ENCODE results near the gene KATNAL1. TPM values are rescaled to one million over a fixed set of nuclear protein-coding genes. Genes with fewer than 3 reads are reported as not detected.

Gene KATNAL1
- total RNA-seq, 3 donors from 2014 or later (not counting 1 experiment from before 2014, with no cell fraction given): 15.0 to 22.8 (median 21.9) TPM

GRCh38 chr13:30204564-30204963 lies 102.8 kb downstream of the KATNAL1 start:
- Histone ChIP-seq H3K36me3 (ENCODE audit: control insufficient read depth, insufficient read depth, low read length) (peaks cover 2% of the 10 kb centered on the region), H3K9me3 (ENCODE audit: control insufficient read depth, insufficient read depth, low read length) (no peaks in the 10 kb centered on the region), H3K27ac (ENCODE audit: low read length) (no peak overlapping the region), H3K27me3 (ENCODE audit: control insufficient read depth, insufficient read depth, low read length) (no peaks in the 10 kb centered on the region), H3K4me1 (ENCODE audit: control insufficient read depth, insufficient read depth, low read length) (no peaks in the 10 kb centered on the region), H3K4me3 (ENCODE audit: low read length) (no peak overlapping the region)
- no peaks in the 10 kb centered on the region for H3K9me3 Mint-ChIP-seq
- 93% methylated on average over 2 of the region's 3 CpGs for WGBS (ENCODE audit: insufficient coverage)
- no peak overlapping the region for H3K27ac Mint-ChIP-seq
- H3K36me3 Mint-ChIP-seq: no peaks in the 10 kb centered on the region
- H3K4me1 Mint-ChIP-seq: no peaks in the 10 kb centered on the region
- intact Hi-C loops (cut with micrococcal nuclease): no loop called here
- DNase-seq: no peak
- H3K27me3 Mint-ChIP-seq (ENCODE audit: low read depth in 2 of 2): no peaks in the 10 kb centered on the region
- no peak overlapping the region for H3K4me3 Mint-ChIP-seq
- ATAC-seq: no peak
- TF ChIP-seq CTCF (IDR thresholded peaks at IDR 0.05): no peak

GRCh38 chr13:30196025-30196424 lies 111.3 kb downstream of the KATNAL1 start:
- TF ChIP-seq CTCF (IDR thresholded peaks at IDR 0.05): no peak
- 96% methylated on average over 3 of the region's 3 CpGs for WGBS (ENCODE audit: insufficient coverage)
- H3K27ac ChIP-seq (ENCODE audit: low read length): no peak overlapping the region
- DNase-seq (no peak), ATAC-seq (no peak)
- no peaks in the 10 kb centered on the region for H3K9me3 Mint-ChIP-seq
- no peaks in the 10 kb centered on the region for H3K4me1 ChIP-seq (ENCODE audit: control insufficient read depth, insufficient read depth, low read length)
- no peaks in the 10 kb centered on the region for H3K27me3 Mint-ChIP-seq (ENCODE audit: low read depth in 2 of 2)
- H3K4me1 Mint-ChIP-seq: no peaks in the 10 kb centered on the region
- no peaks in the 10 kb centered on the region for H3K36me3 ChIP-seq (ENCODE audit: control insufficient read depth, insufficient read depth, low read length)
- H3K27me3 ChIP-seq (ENCODE audit: control insufficient read depth, insufficient read depth, low read length): no peaks in the 10 kb centered on the region
- no peaks in the 10 kb centered on the region for H3K36me3 Mint-ChIP-seq
- intact Hi-C loops (cut with micrococcal nuclease): no loop called here
- H3K9me3 ChIP-seq (ENCODE audit: control insufficient read depth, insufficient read depth, low read length): no peaks in the 10 kb centered on the region
- no peak overlapping the region for H3K27ac Mint-ChIP-seq
- H3K4me3 Mint-ChIP-seq: no peak overlapping the region
- H3K4me3 ChIP-seq (ENCODE audit: low read length): no peak overlapping the region

- WGBS (ENCODE audit: insufficient coverage): 97% methylated on average over 7 of the region's 7 CpGs
- ATAC-seq: no peak
- H3K27me3 ChIP-seq (ENCODE audit: control insufficient read depth, insufficient read depth, low read length): no peaks in the 10 kb centered on the region
These were observed 112.4 kb downstream of the KATNAL1 start for GRCh38 chr13:30194906-30195305.

More at GRCh38 chr13:30194906-30195305, 112.4 kb downstream of the KATNAL1 start:
- H3K27ac Mint-ChIP-seq: no peak overlapping the region
- no peak overlapping the region for H3K4me3 ChIP-seq (ENCODE audit: low read length)
- intact Hi-C loops (cut with micrococcal nuclease): no loop called here
- no peaks in the 10 kb centered on the region for H3K4me1 ChIP-seq (ENCODE audit: control insufficient read depth, insufficient read depth, low read length)
- no peaks in the 10 kb centered on the region for H3K9me3 Mint-ChIP-seq
- no peak for TF ChIP-seq CTCF (IDR thresholded peaks at IDR 0.05)
- no peak for DNase-seq
- no peak overlapping the region for H3K4me3 Mint-ChIP-seq
- H3K4me1 Mint-ChIP-seq: no peaks in the 10 kb centered on the region
- no peak overlapping the region for H3K27ac ChIP-seq (ENCODE audit: low read length)
- no peaks in the 10 kb centered on the region for H3K36me3 ChIP-seq (ENCODE audit: control insufficient read depth, insufficient read depth, low read length)
- no peaks in the 10 kb centered on the region for H3K36me3 Mint-ChIP-seq
- H3K27me3 Mint-ChIP-seq (ENCODE audit: low read depth in 2 of 2): no peaks in the 10 kb centered on the region
- no peaks in the 10 kb centered on the region for H3K9me3 ChIP-seq (ENCODE audit: control insufficient read depth, insufficient read depth, low read length)

Data from natural killer cell (primary cell).